GM19438 (cell line): Measurements from ENCODE around the gene BICC1.

Source experiments
- ATAC-seq: cut with Tn5 transposase; IDR thresholded peaks from one replicate; pipeline ENCODE4 v1.9.1; 2021; ENCODE audit warnings: low read depth; ENCODE audit not compliant: unreplicated experiment

The BICC1 gene

GRCh38 chr10:58695022-58695421 lies 182.3 kb downstream of the BICC1 start:
- no peak for ATAC-seq

- ATAC-seq: no peak
Observed at GRCh38 chr10:58696736-58697135, 184.1 kb downstream of the BICC1 start.

- no peak for ATAC-seq
Observed at GRCh38 chr10:58697691-58698090, 185.0 kb downstream of the BICC1 start.

GRCh38 chr10:58698777-58699356 lies 186.2 kb downstream of the BICC1 start:
- no peak for ATAC-seq

- ATAC-seq: no peak
Observed at GRCh38 chr10:58700591-58700990, 187.9 kb downstream of the BICC1 start.

GRCh38 chr10:58701405-58702135 lies 188.9 kb downstream of the BICC1 start:
- no peak for ATAC-seq

GRCh38 chr10:58704226-58704625 lies 191.6 kb downstream of the BICC1 start:
- ATAC-seq: no peak

- ATAC-seq: no peak
Observed at GRCh38 chr10:58704671-58705141, 192.0 kb downstream of the BICC1 start.

GRCh38 chr10:58706836-58707235 lies 194.2 kb downstream of the BICC1 start:
- no peak for ATAC-seq

- no peak for ATAC-seq
Observed at GRCh38 chr10:58712141-58712540, 199.5 kb downstream of the BICC1 start.

- no peak for ATAC-seq
Observed at GRCh38 chr10:58712982-58713381, 200.3 kb downstream of the BICC1 start.

- ATAC-seq: no peak
Observed at GRCh38 chr10:58714409-58714808, 201.7 kb downstream of the BICC1 start.

- ATAC-seq: no peak
Observed at GRCh38 chr10:58715061-58715460, 202.4 kb downstream of the BICC1 start.

- ATAC-seq: no peak
Observed at GRCh38 chr10:58718596-58718995, 205.9 kb downstream of the BICC1 start.

- ATAC-seq: no peak
Observed at GRCh38 chr10:58721601-58722281, 209.1 kb downstream of the BICC1 start.

GRCh38 chr10:58723186-58723585 lies 210.5 kb downstream of the BICC1 start:
- ATAC-seq: no peak

- no peak for ATAC-seq
Observed at GRCh38 chr10:58723966-58724365, 211.3 kb downstream of the BICC1 start.

- ATAC-seq: no peak
Observed at GRCh38 chr10:58724781-58725180, 212.1 kb downstream of the BICC1 start.

- no peak for ATAC-seq
Observed at GRCh38 chr10:58725901-58726300, 213.2 kb downstream of the BICC1 start.

GRCh38 chr10:58727633-58728032 lies 215.0 kb downstream of the BICC1 start:
- ATAC-seq: no peak

GRCh38 chr10:58731276-58731675 lies 218.6 kb downstream of the BICC1 start:
- ATAC-seq: no peak

GRCh38 chr10:58733436-58733835 lies 220.8 kb downstream of the BICC1 start:
- ATAC-seq: no peak
